ENCODE measurements around the gene ERGIC1. TPM values are rescaled to one million over a fixed set of nuclear protein-coding genes. Genes with fewer than 3 reads are reported as not detected.
A peak's percentile ranks its signal among the peaks of the same experiment; 100 is the strongest.

ERGIC1 gene
- total RNA-seq, 3 donors from 2014 or later (not counting 1 experiment from before 2014, with no cell fraction given), result 86.2 to 126 (median 121) TPM

DNA sequence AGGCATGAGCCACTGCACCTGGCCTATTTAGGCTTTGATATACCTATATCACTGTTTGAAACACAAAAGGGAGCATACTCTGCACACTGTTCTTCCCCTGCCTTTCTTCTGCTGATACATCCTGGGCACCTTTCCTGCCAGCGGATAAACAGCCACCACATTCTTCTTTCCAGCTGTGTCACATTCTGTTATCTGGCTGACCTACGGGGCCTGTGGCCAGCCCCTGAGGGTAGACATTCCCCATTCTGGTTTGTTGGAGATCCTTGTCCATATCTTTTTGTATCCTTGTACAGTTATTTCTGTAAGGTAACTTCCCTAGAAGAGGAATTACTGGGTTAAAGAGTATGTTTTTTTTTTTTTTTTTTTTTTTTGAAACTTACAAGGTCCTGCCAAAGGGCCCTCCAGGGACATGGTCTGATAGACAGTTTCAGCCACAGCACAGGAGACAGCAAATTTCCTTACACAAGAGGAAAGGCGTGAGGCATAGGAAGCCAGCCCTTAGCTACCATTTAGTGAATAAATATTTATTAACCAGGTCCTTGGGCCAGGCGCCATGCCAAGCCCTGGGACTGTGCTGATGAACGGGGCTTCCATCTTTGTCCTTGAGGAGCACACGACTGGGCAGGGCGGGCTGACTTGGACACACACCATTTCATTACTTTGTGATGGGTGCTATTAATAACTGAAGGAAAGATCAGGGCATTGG is 57.8 kb downstream of the ERGIC1 start:
- TF ChIP-seq, protein P1, sequence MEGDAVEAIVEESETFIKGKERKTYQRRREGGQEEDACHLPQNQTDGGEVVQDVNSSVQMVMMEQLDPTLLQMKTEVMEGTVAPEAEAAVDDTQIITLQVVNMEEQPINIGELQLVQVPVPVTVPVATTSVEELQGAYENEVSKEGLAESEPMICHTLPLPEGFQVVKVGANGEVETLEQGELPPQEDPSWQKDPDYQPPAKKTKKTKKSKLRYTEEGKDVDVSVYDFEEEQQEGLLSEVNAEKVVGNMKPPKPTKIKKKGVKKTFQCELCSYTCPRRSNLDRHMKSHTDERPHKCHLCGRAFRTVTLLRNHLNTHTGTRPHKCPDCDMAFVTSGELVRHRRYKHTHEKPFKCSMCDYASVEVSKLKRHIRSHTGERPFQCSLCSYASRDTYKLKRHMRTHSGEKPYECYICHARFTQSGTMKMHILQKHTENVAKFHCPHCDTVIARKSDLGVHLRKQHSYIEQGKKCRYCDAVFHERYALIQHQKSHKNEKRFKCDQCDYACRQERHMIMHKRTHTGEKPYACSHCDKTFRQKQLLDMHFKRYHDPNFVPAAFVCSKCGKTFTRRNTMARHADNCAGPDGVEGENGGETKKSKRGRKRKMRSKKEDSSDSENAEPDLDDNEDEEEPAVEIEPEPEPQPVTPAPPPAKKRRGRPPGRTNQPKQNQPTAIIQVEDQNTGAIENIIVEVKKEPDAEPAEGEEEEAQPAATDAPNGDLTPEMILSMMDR (IDR thresholded peaks at IDR 0.05), result no peak
- Histone ChIP-seq H3K27ac (ENCODE audit: low read length) (no peak overlapping the region), H3K27me3 (ENCODE audit: control insufficient read depth, insufficient read depth, low read length) (no peaks in the 10 kb centered on the region), H3K36me3 (ENCODE audit: control insufficient read depth, insufficient read depth, low read length) (peaks cover 18% of the 10 kb centered on the region), H3K4me1 (ENCODE audit: control insufficient read depth, insufficient read depth, low read length) (no peaks in the 10 kb centered on the region), H3K9me3 (ENCODE audit: control insufficient read depth, insufficient read depth, low read length) (no peaks in the 10 kb centered on the region), H3K4me3 (ENCODE audit: low read length) (no peak overlapping the region)
- WGBS (ENCODE audit: insufficient coverage), result 90% methylated on average over 7 of the region's 7 CpGs
- Mint-ChIP-seq H3K27me3 (ENCODE audit: low read depth in 2 of 2) (no peaks in the 10 kb centered on the region), H3K27ac (peak overlapping the region in 1 of 2 donors; percentile 7), H3K4me1 (peaks cover 2 to 8% of the 10 kb centered on the region in 2 donors), H3K9me3 (no peaks in the 10 kb centered on the region), H3K36me3 (no peaks in the 10 kb centered on the region), H3K4me3 (no peak overlapping the region)
- no peak for DNase-seq
- ATAC-seq, result no peak
- intact Hi-C loops (cut with micrococcal nuclease), result no loop called here

DNA sequence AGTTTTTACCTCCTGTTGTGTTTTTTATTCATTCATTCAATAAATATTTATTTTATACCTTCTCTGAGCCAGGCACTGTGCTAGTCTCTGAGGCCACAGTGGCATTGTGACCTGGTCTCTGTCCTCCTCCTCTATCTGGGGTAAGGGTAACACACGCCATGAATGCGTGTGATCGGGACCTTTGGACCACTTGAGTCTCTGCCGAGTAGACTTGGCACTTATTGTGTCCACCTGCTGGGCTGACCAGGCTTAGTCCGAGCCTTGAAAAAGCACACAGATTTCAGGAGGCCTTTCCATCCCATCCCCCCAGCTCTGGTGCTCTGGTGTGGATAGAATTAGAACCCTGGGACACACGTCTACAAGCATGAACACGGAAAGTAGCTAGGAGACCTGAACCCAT is 58.7 kb downstream of the ERGIC1 start:
- H3K36me3 ChIP-seq (ENCODE audit: control insufficient read depth, insufficient read depth, low read length), result peaks cover 21% of the 10 kb centered on the region
- no peaks in the 10 kb centered on the region for H3K9me3 Mint-ChIP-seq
- no peaks in the 10 kb centered on the region for H3K9me3 ChIP-seq (ENCODE audit: control insufficient read depth, insufficient read depth, low read length)
- H3K4me1 ChIP-seq (ENCODE audit: control insufficient read depth, insufficient read depth, low read length), result no peaks in the 10 kb centered on the region
- intact Hi-C loops (cut with micrococcal nuclease), result no loop called here
- ATAC-seq (no peak), DNase-seq (no peak)
- TF ChIP-seq, protein P1 (IDR thresholded peaks at IDR 0.05), result no peak
- H3K36me3 Mint-ChIP-seq, result no peaks in the 10 kb centered on the region
- no peak overlapping the region for H3K4me3 Mint-ChIP-seq
- no peak overlapping the region for H3K27ac Mint-ChIP-seq
- 95% methylated on average over 7 of the region's 7 CpGs for WGBS (ENCODE audit: insufficient coverage)
- peaks cover 2 to 11% of the 10 kb centered on the region in 2 donors for H3K4me1 Mint-ChIP-seq
- H3K4me3 ChIP-seq (ENCODE audit: low read length), result no peak overlapping the region
- H3K27me3 Mint-ChIP-seq (ENCODE audit: low read depth in 2 of 2), result no peaks in the 10 kb centered on the region
- no peak overlapping the region for H3K27ac ChIP-seq (ENCODE audit: low read length)
- no peaks in the 10 kb centered on the region for H3K27me3 ChIP-seq (ENCODE audit: control insufficient read depth, insufficient read depth, low read length)

DNA sequence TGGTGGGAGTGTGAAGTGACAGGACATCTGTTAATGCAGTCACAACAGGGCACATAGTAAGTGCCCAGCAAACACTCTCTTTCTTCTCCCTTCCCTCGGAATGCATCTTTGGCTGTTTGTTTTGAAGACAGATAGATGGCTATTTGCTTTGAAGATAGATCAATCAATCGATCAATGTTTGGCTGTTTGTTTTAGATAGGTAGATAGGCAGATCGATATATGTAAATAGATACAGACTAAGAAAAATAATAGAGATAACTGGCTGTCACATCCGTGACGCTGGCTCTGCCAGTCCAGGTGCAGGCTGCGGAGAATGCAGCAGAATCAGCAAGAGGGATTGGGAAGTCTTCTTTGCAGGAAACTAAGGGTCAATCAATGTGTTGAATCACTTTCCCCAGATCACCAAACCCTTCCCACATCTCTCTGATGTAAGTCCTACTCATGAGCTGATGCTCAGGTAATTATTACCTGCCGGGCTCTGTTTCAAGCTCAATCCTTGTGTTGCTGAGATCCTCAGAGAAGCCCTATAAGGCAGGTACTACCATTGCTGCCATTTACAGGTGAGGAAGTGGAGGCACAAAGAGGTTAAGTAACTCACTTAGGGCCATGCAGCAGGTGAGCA is 60.8 kb downstream of the ERGIC1 start:
- H3K27me3 ChIP-seq (ENCODE audit: control insufficient read depth, insufficient read depth, low read length), result no peaks in the 10 kb centered on the region
- no peak overlapping the region for H3K4me3 Mint-ChIP-seq
- H3K9me3 Mint-ChIP-seq, result no peaks in the 10 kb centered on the region
- H3K27ac Mint-ChIP-seq, result no peak overlapping the region
- H3K36me3 Mint-ChIP-seq, result no peaks in the 10 kb centered on the region
- H3K36me3 ChIP-seq (ENCODE audit: control insufficient read depth, insufficient read depth, low read length), result peaks cover 25% of the 10 kb centered on the region
- intact Hi-C loops (cut with micrococcal nuclease), result no loop called here
- H3K27ac ChIP-seq (ENCODE audit: low read length), result no peak overlapping the region
- ATAC-seq (no peak), DNase-seq (no peak)
- TF ChIP-seq, protein P1 (IDR thresholded peaks at IDR 0.05), result no peak
- no peaks in the 10 kb centered on the region for H3K9me3 ChIP-seq (ENCODE audit: control insufficient read depth, insufficient read depth, low read length)
- no peaks in the 10 kb centered on the region for H3K4me1 ChIP-seq (ENCODE audit: control insufficient read depth, insufficient read depth, low read length)
- H3K4me3 ChIP-seq (ENCODE audit: low read length), result no peak overlapping the region
- H3K27me3 Mint-ChIP-seq (ENCODE audit: low read depth in 2 of 2), result no peaks in the 10 kb centered on the region
- peaks cover 0 to 16% of the 10 kb centered on the region in 2 donors for H3K4me1 Mint-ChIP-seq
- WGBS (ENCODE audit: insufficient coverage), result over 99% methylated on average over 6 of the region's 7 CpGs

All from natural killer cell (primary cell).